HFF-Myc (cell line): ENCODE measurements around the gene GAS7.

Source experiments
- DNase-seq: peaks from one replicate; pipeline ENCODE4 v3.0.0-alpha.2; 2011; ENCODE audit warnings: low read depth; ENCODE audit errors: extremely low read depth
- H3K4me3 ChIP-seq: replicated peaks from 2 replicates; pipeline ENCODE4 v1.5.1; 2011; ENCODE audit warnings: low read depth, mild to moderate bottlenecking, control low read depth, low read length
- TF ChIP-seq, protein P1 (sequence below): IDR thresholded peaks from 2 replicates; pipeline ENCODE4 v1.5.1; 2012; ENCODE audit warnings: mild to moderate bottlenecking, low read depth, low read length, control low read depth; ENCODE audit errors: missing control alignments

GAS7 gene

GRCh38 chr17:10033449-10033848, 165.0 kb downstream of the GAS7 start:
- H3K4me3 ChIP-seq, result no peak overlapping the region
- TF ChIP-seq, protein P1, sequence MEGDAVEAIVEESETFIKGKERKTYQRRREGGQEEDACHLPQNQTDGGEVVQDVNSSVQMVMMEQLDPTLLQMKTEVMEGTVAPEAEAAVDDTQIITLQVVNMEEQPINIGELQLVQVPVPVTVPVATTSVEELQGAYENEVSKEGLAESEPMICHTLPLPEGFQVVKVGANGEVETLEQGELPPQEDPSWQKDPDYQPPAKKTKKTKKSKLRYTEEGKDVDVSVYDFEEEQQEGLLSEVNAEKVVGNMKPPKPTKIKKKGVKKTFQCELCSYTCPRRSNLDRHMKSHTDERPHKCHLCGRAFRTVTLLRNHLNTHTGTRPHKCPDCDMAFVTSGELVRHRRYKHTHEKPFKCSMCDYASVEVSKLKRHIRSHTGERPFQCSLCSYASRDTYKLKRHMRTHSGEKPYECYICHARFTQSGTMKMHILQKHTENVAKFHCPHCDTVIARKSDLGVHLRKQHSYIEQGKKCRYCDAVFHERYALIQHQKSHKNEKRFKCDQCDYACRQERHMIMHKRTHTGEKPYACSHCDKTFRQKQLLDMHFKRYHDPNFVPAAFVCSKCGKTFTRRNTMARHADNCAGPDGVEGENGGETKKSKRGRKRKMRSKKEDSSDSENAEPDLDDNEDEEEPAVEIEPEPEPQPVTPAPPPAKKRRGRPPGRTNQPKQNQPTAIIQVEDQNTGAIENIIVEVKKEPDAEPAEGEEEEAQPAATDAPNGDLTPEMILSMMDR, result no peak
- DNase-seq, result no peak

DNA sequence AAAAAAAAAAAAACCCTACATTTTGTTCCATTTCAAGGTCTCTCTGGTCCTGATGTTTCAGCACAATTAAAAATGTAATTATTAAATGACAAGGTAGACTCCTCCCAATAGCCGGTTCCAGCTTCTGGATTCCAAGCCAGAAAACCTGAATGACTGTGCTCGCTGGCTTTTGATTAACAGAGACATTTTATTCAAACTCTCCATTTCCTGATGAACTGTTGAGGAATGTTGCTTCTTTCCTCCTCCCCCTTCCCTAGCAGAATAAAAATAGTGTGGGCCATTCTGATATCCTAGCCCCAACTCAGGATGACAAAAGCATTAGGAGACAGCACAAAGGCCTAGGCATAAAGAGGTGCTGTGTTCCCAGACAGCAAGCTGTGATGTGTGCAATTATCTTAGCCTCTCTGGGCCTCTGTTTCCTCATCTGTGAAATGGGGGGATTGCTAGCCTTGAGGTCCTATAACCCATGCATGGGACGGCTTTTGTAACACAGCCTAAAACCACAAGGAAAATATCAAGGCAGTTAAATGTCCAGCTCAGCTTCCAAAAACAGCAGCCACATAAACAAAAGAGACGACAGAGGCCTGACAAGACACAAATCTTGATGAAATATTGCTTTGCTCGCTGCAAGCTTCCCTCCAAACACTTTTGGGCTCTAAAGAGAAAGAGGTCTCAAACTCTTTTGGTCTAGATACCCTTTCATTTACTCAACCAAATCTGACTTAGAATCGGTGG, 166.1 kb downstream of the GAS7 start:
- no peak overlapping the region for H3K4me3 ChIP-seq
- DNase-seq, result no peak
- TF ChIP-seq, protein P1, result no peak

- no peak overlapping the region for H3K4me3 ChIP-seq
- no peak for DNase-seq
- TF ChIP-seq, protein P1, result no peak
These were observed 166.8 kb downstream of the GAS7 start for GRCh38 chr17:10031606-10032005.

GRCh38 chr17:10031127-10031526, 167.3 kb downstream of the GAS7 start:
- TF ChIP-seq, protein P1, result no peak
- no peak for DNase-seq
- no peak overlapping the region for H3K4me3 ChIP-seq

GRCh38 chr17:10029129-10029528, 169.3 kb downstream of the GAS7 start:
- no peak overlapping the region for H3K4me3 ChIP-seq
- DNase-seq, result no peak
- TF ChIP-seq, protein P1, result no peak

GRCh38 chr17:10025976-10026901, 172.2 kb downstream of the GAS7 start:
- DNase-seq, result no peak
- no peak overlapping the region for H3K4me3 ChIP-seq
- TF ChIP-seq, protein P1, result no peak
